ENCODE measurements around the gene ZNF644.
"Not testable (repeated sequence)": the region's sequence is repeated elsewhere in the genome, so short reads cannot be mapped to it uniquely, and the experiment has no call there.

Gene ZNF644

GRCh38 chr1:90940746-90941145, 81.1 kb downstream of the ZNF644 start:
- no peak overlapping the region for H3K4me3 Mint-ChIP-seq
- DNase-seq (no peak), ATAC-seq (no peak)
- peaks cover 3 to 13% of the 10 kb centered on the region in 2 donors for H3K9me3 Mint-ChIP-seq
- no peak overlapping the region for H3K27ac Mint-ChIP-seq
- H3K4me1 Mint-ChIP-seq, result peaks cover 28% of the 10 kb centered on the region
- no peaks in the 10 kb centered on the region for H3K27me3 Mint-ChIP-seq

- Mint-ChIP-seq H3K27ac (no peak overlapping the region), H3K4me3 (no peak overlapping the region), H3K9me3 (peaks cover 3 to 13% of the 10 kb centered on the region in 2 donors), H3K4me1 (peaks cover 52% of the 10 kb centered on the region), H3K27me3 (no peaks in the 10 kb centered on the region)
- no peak for ATAC-seq
- no peak for DNase-seq
Measured at GRCh38 chr1:90936731-90937130, 85.1 kb downstream of the ZNF644 start.

- Mint-ChIP-seq H3K9me3 (peaks cover 3 to 13% of the 10 kb centered on the region in 2 donors), H3K4me3 (no peak overlapping the region), H3K27me3 (no peaks in the 10 kb centered on the region), H3K4me1 (peaks cover 56% of the 10 kb centered on the region), H3K27ac (no peak overlapping the region)
- DNase-seq (no peak), ATAC-seq (no peak)
Measured at GRCh38 chr1:90936061-90936460, 85.8 kb downstream of the ZNF644 start.

GRCh38 chr1:90928231-90928630, 93.6 kb downstream of the ZNF644 start:
- not testable (repeated sequence) for H3K9me3 Mint-ChIP-seq, H3K4me3 Mint-ChIP-seq, DNase-seq, H3K27ac Mint-ChIP-seq, H3K27me3 Mint-ChIP-seq, ATAC-seq
- peaks cover 62% of the 10 kb centered on the region for H3K4me1 Mint-ChIP-seq

- not testable (repeated sequence) for H3K9me3 Mint-ChIP-seq, H3K27ac Mint-ChIP-seq, ATAC-seq, H3K27me3 Mint-ChIP-seq, H3K4me3 Mint-ChIP-seq, DNase-seq
- H3K4me1 Mint-ChIP-seq, result peaks cover 62% of the 10 kb centered on the region
Measured at GRCh38 chr1:90927674-90928073, 94.2 kb downstream of the ZNF644 start.

GRCh38 chr1:90926971-90927370, 94.9 kb downstream of the ZNF644 start:
- Mint-ChIP-seq H3K9me3 (peaks cover 0 to 6% of the 10 kb centered on the region in 2 donors), H3K27ac (no peak overlapping the region), H3K4me1 (peaks cover 63% of the 10 kb centered on the region), H3K4me3 (peak overlapping the region in 1 of 2 donors; percentile 0), H3K27me3 (no peaks in the 10 kb centered on the region)
- DNase-seq (no peak), ATAC-seq (no peak)

- Mint-ChIP-seq H3K4me3 (peak overlapping the region in 1 of 2 donors; percentile 23), H3K27me3 (no peaks in the 10 kb centered on the region), H3K9me3 (peaks cover 0 to 6% of the 10 kb centered on the region in 2 donors), H3K27ac (peak overlapping the region in 1 of 2 donors; percentile 7), H3K4me1 (peaks cover 63% of the 10 kb centered on the region)
- DNase-seq (no peak), ATAC-seq (peak; percentile 80)
Measured at GRCh38 chr1:90925928-90926869, 95.6 kb downstream of the ZNF644 start.

- Mint-ChIP-seq H3K27ac (no peak overlapping the region), H3K9me3 (peaks cover 0 to 6% of the 10 kb centered on the region in 2 donors), H3K4me1 (peaks cover 69% of the 10 kb centered on the region), H3K4me3 (no peak overlapping the region), H3K27me3 (no peaks in the 10 kb centered on the region)
- no peak for ATAC-seq
- no peak for DNase-seq
Measured at GRCh38 chr1:90924982-90925381, 96.9 kb downstream of the ZNF644 start.

- Mint-ChIP-seq H3K27ac (no peak overlapping the region), H3K4me3 (no peak overlapping the region)
- no peak for DNase-seq
Measured at GRCh38 chr1:90922996-90923395, 98.8 kb downstream of the ZNF644 start.

GRCh38 chr1:90922202-90922601, 99.6 kb downstream of the ZNF644 start:
- Mint-ChIP-seq H3K4me3 (peak overlapping the region in 1 of 2 donors; percentile 24), H3K4me1 (peaks cover 68% of the 10 kb centered on the region), H3K27ac (no peak overlapping the region), H3K9me3 (no peaks in the 10 kb centered on the region), H3K27me3 (no peaks in the 10 kb centered on the region)
- ATAC-seq, result no peak
- no peak for DNase-seq

More at GRCh38 chr1:90922996-90923395, 98.8 kb downstream of the ZNF644 start:
- Mint-ChIP-seq H3K4me1 (peaks cover 75% of the 10 kb centered on the region), H3K9me3 (no peaks in the 10 kb centered on the region), H3K27me3 (no peaks in the 10 kb centered on the region)
- ATAC-seq, result no peak

- DNase-seq (no peak), ATAC-seq (peak; percentile 57)
- Mint-ChIP-seq H3K4me1 (peaks cover 48% of the 10 kb centered on the region), H3K27ac (no peak overlapping the region), H3K9me3 (no peaks in the 10 kb centered on the region), H3K27me3 (no peaks in the 10 kb centered on the region), H3K4me3 (no peak overlapping the region)
Measured at GRCh38 chr1:90919900-90920299, 101.9 kb downstream of the ZNF644 start.

- H3K4me1 Mint-ChIP-seq, result peaks cover 45% of the 10 kb centered on the region
- H3K27ac Mint-ChIP-seq, result no peak overlapping the region
- no peak overlapping the region for H3K4me3 Mint-ChIP-seq
- ATAC-seq (peak; percentile 60), DNase-seq (no peak)
- no peaks in the 10 kb centered on the region for H3K27me3 Mint-ChIP-seq
- no peaks in the 10 kb centered on the region for H3K9me3 Mint-ChIP-seq
Measured at GRCh38 chr1:90919190-90919719, 102.6 kb downstream of the ZNF644 start.

- H3K9me3 Mint-ChIP-seq, result no peaks in the 10 kb centered on the region
Measured at GRCh38 chr1:90911353-90911752, 110.5 kb downstream of the ZNF644 start.

GRCh38 chr1:90902672-90903071, 119.2 kb downstream of the ZNF644 start:
- no peaks in the 10 kb centered on the region for H3K27me3 Mint-ChIP-seq
- H3K27ac Mint-ChIP-seq, result no peak overlapping the region
- DNase-seq (no peak), ATAC-seq (no peak)
- peaks cover 7% of the 10 kb centered on the region for H3K4me1 Mint-ChIP-seq
- no peak overlapping the region for H3K4me3 Mint-ChIP-seq
- H3K9me3 Mint-ChIP-seq, result no peaks in the 10 kb centered on the region

More at GRCh38 chr1:90911353-90911752, 110.5 kb downstream of the ZNF644 start:
- no peak overlapping the region for H3K27ac Mint-ChIP-seq
- H3K4me1 Mint-ChIP-seq, result peaks cover 4% of the 10 kb centered on the region
- no peak for DNase-seq
- ATAC-seq, result no peak
- H3K27me3 Mint-ChIP-seq, result no peaks in the 10 kb centered on the region
- H3K4me3 Mint-ChIP-seq, result no peak overlapping the region

- H3K9me3 Mint-ChIP-seq, result no peaks in the 10 kb centered on the region
- peaks cover 7% of the 10 kb centered on the region for H3K4me1 Mint-ChIP-seq
- DNase-seq (no peak), ATAC-seq (no peak)
- H3K27me3 Mint-ChIP-seq, result no peaks in the 10 kb centered on the region
- H3K4me3 Mint-ChIP-seq, result no peak overlapping the region
- H3K27ac Mint-ChIP-seq, result peak overlapping the region in 1 of 2 donors; percentile 7
Measured at GRCh38 chr1:90899263-90899662, 122.6 kb downstream of the ZNF644 start.

GRCh38 chr1:90893679-90894078, 128.2 kb downstream of the ZNF644 start:
- H3K9me3 Mint-ChIP-seq, result peaks cover 0 to 24% of the 10 kb centered on the region in 2 donors
- H3K4me1 Mint-ChIP-seq, DNase-seq, H3K27me3 Mint-ChIP-seq: not testable (repeated sequence)
- H3K4me3 Mint-ChIP-seq, result peak overlapping the region in 1 of 2 donors; percentile 29
- ATAC-seq, result peak; percentile 55
- H3K27ac Mint-ChIP-seq, result peak overlapping the region in 1 of 2 donors; percentile 24

Measured in stimulated activated naive CD8-positive, alpha-beta T cell treated with anti-CD3 and anti-CD28 coated beads, Interleukin-15, amount 100 ng/mL, for 72 hours (primary cell).